Smooth muscle cell (in vitro differentiated cells): ENCODE data around the gene TXN2. TPM values are rescaled to one million over a fixed set of nuclear protein-coding genes. Genes with fewer than 3 reads are reported as not detected.
"Not testable (repeated sequence)": the region's sequence is repeated elsewhere in the genome, so short reads cannot be mapped to it uniquely, and the experiment has no call there.

Experiments used
- DNase-seq: peaks from one replicate; lab custom pipeline; 2025; ENCODE audit not compliant: unreplicated experiment; lab: John Stamatoyannopoulos, UW
- H2AFZ ChIP-seq: fragments of 200-600 bp; sonication (generic); 2 replicates; pipeline ENCODE4 v1.6.0; 2016; ENCODE audit warnings: antibody characterized with exemption, low read depth, mild to moderate bottlenecking
- H3F3A ChIP-seq: fragments of 200-600 bp; sonication (generic); 2 replicates; pipeline ENCODE4 v1.6.0; 2017; ENCODE audit warnings: antibody characterized with exemption, low read depth
- H3K27ac ChIP-seq: fragments of 200-600 bp; sonication (generic); 2 replicates; pipeline ENCODE4 v1.5.1; 2016; ENCODE audit warnings: low read depth, mild to moderate bottlenecking
- H3K27me3 ChIP-seq: fragments of 200-600 bp; sonication (generic); 2 replicates; pipeline ENCODE4 v1.6.1; 2016; ENCODE audit warnings: low read depth, mild to moderate bottlenecking
- H3K36me3 ChIP-seq: fragments of 200-600 bp; sonication (generic); 2 replicates; pipeline ENCODE4 v1.5.1; 2016; ENCODE audit warnings: low read depth
- H3K4me1 ChIP-seq: fragments of 200-600 bp; sonication (generic); 2 replicates; pipeline ENCODE4 v1.5.1; 2016; ENCODE audit warnings: low read depth
- H3K4me2 ChIP-seq: fragments of 200-600 bp; sonication (generic); 2 replicates; pipeline ENCODE4 v1.6.0; 2016; ENCODE audit warnings: mild to moderate bottlenecking
- H3K4me3 ChIP-seq: fragments of 200-600 bp; sonication (generic); 2 replicates; pipeline ENCODE4 v1.5.1; 2016; ENCODE audit warnings: mild to moderate bottlenecking
- H3K79me2 ChIP-seq: fragments of 200-600 bp; sonication (generic); 2 replicates; pipeline ENCODE4 v1.6.0; 2016; ENCODE audit warnings: low read depth, mild to moderate bottlenecking
- H3K9ac ChIP-seq: fragments of 200-600 bp; sonication (generic); 2 replicates; pipeline ENCODE4 v1.6.0; 2016; ENCODE audit warnings: low read depth
- H3K9me3 ChIP-seq: fragments of 200-600 bp; sonication (generic); replicated peaks from 2 replicates; pipeline ENCODE4 v1.5.1; 2016; ENCODE audit warnings: low read depth
- H4K20me1 ChIP-seq: fragments of 200-600 bp; sonication (generic); 2 replicates; pipeline ENCODE4 v1.6.0; 2016; ENCODE audit warnings: low read depth
- WGBS: methylation state at CpG from one replicate; pipeline ENCODE4 v1.1.7; 2016; ENCODE audit warnings: low lambda C conversion rate; 5-methylcytosine and 5-hydroxymethylcytosine counted together
- polyA plus RNA-seq: library from polyadenylated mRNA; unstranded; fragments of >200 nt; fragmentation: Nextera tagmentation; extraction: Ambion mirVana; gene quantifications from 2 replicates; pipeline ENCODE4 v1.2.1, GENCODE V29; 2016
- total RNA-seq: library from RNA; depleted of rRNA; stranded (reverse); fragments of >200 nt; gene quantifications from 2 replicates; pipeline ENCODE4 v1.2.3, GENCODE V29; 2014
- TF ChIP-seq, protein P1 (sequence below): fragments of 200-600 bp; sonication (generic); IDR thresholded peaks from 2 replicates; pipeline ENCODE4 v1.5.1; 2017; ENCODE audit warnings: borderline replicate concordance, mild to moderate bottlenecking, antibody characterized with exemption; ENCODE audit not compliant: insufficient read depth, poor library complexity, severe bottlenecking

TXN2 gene
- total and polyA plus RNA-seq, 2 experiments from 2014 or later: 17.0 to 97.0 TPM

DNA sequence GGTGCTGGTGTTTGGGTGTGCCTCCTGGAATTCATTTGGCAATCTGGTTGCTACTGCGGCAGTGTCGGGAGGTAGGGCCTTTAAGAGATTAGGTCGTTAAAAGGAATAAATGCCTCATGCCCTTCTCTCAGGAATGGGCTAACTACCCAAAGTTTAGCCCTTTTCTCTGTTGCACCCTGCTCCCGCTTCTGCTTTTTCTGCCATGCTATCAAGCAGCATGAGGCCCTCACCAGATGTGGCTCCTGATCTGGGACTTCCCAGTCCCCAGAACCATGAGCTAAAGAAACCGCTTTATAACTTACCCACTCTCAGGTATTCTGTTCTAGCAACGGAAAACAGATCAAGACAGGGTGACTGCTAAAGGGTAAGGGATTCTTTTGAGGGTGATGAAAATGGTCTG is 41.2 kb upstream of the TXN2 start:
- H3K9ac ChIP-seq: no peak overlapping the region
- no peak for DNase-seq
- TF ChIP-seq, protein P1, sequence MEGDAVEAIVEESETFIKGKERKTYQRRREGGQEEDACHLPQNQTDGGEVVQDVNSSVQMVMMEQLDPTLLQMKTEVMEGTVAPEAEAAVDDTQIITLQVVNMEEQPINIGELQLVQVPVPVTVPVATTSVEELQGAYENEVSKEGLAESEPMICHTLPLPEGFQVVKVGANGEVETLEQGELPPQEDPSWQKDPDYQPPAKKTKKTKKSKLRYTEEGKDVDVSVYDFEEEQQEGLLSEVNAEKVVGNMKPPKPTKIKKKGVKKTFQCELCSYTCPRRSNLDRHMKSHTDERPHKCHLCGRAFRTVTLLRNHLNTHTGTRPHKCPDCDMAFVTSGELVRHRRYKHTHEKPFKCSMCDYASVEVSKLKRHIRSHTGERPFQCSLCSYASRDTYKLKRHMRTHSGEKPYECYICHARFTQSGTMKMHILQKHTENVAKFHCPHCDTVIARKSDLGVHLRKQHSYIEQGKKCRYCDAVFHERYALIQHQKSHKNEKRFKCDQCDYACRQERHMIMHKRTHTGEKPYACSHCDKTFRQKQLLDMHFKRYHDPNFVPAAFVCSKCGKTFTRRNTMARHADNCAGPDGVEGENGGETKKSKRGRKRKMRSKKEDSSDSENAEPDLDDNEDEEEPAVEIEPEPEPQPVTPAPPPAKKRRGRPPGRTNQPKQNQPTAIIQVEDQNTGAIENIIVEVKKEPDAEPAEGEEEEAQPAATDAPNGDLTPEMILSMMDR: no peak
- H3K79me2 ChIP-seq: peaks cover 18% of the 10 kb centered on the region
- no peak overlapping the region for H3K27ac ChIP-seq
- H3F3A ChIP-seq: no peaks in the 10 kb centered on the region
- H3K27me3 ChIP-seq: no peaks in the 10 kb centered on the region
- no peak overlapping the region for H3K4me2 ChIP-seq
- WGBS: 97% methylated on average over 6 of the region's 6 CpGs
- peaks cover 5% of the 10 kb centered on the region for H3K4me1 ChIP-seq
- peaks cover 45% of the 10 kb centered on the region for H3K36me3 ChIP-seq
- H2AFZ ChIP-seq: no peak overlapping the region
- no peak overlapping the region for H3K4me3 ChIP-seq
- no peaks in the 10 kb centered on the region for H3K9me3 ChIP-seq
- peaks cover 31% of the 10 kb centered on the region for H4K20me1 ChIP-seq

DNA sequence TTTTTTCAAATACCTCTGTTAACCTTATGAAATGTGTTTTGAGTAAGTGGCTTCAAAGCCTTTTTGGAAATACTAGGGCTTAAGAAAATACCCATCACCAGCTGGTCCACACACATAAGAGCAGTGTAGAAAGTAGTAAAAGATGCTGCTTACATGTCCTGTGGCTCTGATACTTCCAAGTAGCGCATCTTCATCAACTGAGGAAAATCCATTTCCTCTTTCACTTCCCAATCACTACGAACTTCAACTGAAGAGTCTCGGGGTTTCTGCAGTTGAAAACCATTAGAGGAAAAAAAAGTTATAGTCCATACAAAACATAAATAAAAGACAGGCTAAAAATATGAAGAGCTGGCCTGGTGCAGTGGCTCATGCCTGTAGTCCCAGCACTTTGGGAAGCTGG is 39.0 kb upstream of the TXN2 start:
- no peaks in the 10 kb centered on the region for H3F3A ChIP-seq
- 95% methylated on average over 3 of the region's 3 CpGs for WGBS
- peaks cover 61% of the 10 kb centered on the region for H3K36me3 ChIP-seq
- no peaks in the 10 kb centered on the region for H3K27me3 ChIP-seq
- no peaks in the 10 kb centered on the region for H3K9me3 ChIP-seq
- no peak overlapping the region for H3K27ac ChIP-seq
- H3K4me3 ChIP-seq: no peak overlapping the region
- H4K20me1 ChIP-seq: peaks cover 16% of the 10 kb centered on the region
- no peak overlapping the region for H3K9ac ChIP-seq
- DNase-seq: no peak
- H3K79me2 ChIP-seq: no peaks in the 10 kb centered on the region
- no peak overlapping the region for H2AFZ ChIP-seq
- H3K4me1 ChIP-seq: no peaks in the 10 kb centered on the region
- no peak overlapping the region for H3K4me2 ChIP-seq
- TF ChIP-seq, protein P1: no peak

DNA sequence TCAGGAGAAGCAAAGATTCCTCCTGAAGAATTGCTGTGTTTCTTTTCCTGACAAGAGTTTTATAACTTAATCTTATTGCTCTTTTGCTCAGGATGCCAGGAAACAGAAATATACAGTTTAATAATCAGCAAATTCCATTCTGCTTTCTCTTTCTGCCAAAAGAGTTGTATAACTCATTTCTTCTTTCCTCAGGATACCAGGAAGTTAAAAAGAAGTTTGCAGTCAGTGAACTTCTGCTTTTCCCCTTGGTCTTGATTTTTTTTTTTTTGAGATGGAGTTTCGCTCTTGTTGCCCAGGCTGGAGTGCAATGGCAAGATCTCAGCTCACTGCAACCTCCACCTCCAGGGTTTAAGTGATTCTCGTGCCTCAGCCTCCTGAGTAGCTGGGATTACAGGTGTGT is 38.5 kb upstream of the TXN2 start:
- H3F3A ChIP-seq, H3K79me2 ChIP-seq, H3K4me1 ChIP-seq, H2AFZ ChIP-seq, H3K27ac ChIP-seq, H3K9ac ChIP-seq, H3K27me3 ChIP-seq, DNase-seq, H3K4me3 ChIP-seq, H3K4me2 ChIP-seq, H3K9me3 ChIP-seq: not testable (repeated sequence)
- Histone ChIP-seq H4K20me1 (peaks cover 15% of the 10 kb centered on the region), H3K36me3 (peaks cover 65% of the 10 kb centered on the region)
- WGBS: 100% methylated on average over 2 of the region's 2 CpGs

DNA sequence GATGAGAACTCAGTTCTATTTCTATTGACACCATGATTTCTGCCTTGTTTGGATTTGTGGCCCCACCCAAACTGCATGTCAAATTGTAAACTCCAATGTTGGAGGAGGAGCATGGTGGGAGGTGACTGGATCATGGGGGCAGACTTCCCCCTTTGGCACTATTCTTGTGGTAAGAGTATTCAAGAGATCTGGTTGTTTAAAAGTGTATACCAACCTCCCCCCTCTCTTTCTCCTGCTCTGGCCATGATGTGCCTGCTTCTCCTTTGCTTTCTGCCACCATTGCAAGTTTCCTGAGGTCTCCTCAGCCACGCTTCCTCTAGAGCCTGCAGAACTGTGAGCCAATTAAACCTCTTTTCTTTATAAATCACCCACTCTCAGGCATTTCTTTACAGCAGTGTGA is 33.3 kb upstream of the TXN2 start:
- no peak overlapping the region for H3K27ac ChIP-seq
- H3K9me3 ChIP-seq: no peaks in the 10 kb centered on the region
- no peak overlapping the region for H3K9ac ChIP-seq
- 100% methylated on average over 1 of the region's 1 CpG for whole genome bisulfite sequencing
- H3K4me2 ChIP-seq: no peak overlapping the region
- TF ChIP-seq, protein P1: no peak
- no peak overlapping the region for H3K4me3 ChIP-seq
- H2AFZ ChIP-seq: no peak overlapping the region
- peaks cover 26% of the 10 kb centered on the region for H4K20me1 ChIP-seq
- no peaks in the 10 kb centered on the region for H3K4me1 ChIP-seq
- no peak for DNase-seq
- H3K27me3 ChIP-seq: no peaks in the 10 kb centered on the region
- peaks cover 24% of the 10 kb centered on the region for H3F3A ChIP-seq
- peaks cover 42% of the 10 kb centered on the region for H3K36me3 ChIP-seq
- no peaks in the 10 kb centered on the region for H3K79me2 ChIP-seq
